Measurements from ENCODE around the gene KRTAP1-4.

Gene KRTAP1-4

GRCh38 chr17:41002814-41003213, 27.2 kb downstream of the KRTAP1-4 start:
- DNase-seq: no peak

- DNase-seq: no peak
These were observed 28.2 kb downstream of the KRTAP1-4 start for GRCh38 chr17:41001795-41002194.

- peak; percentile 6 for DNase-seq
These were observed 30.4 kb downstream of the KRTAP1-4 start, which contains the start of gene KRTAP3-2 for GRCh38 chr17:40999563-40999962. Gene KRTAP3-2, minus strand, starts transcription at chr17:40999906. Its CDS starts 53 bp downstream, at chr17:40999853.

- DNase-seq: no peak
These were observed 32.6 kb downstream of the KRTAP1-4 start for GRCh38 chr17:40997361-40997760.

- no peak for DNase-seq
These were observed 33.2 kb downstream of the KRTAP1-4 start for GRCh38 chr17:40996829-40997228.

- no peak for DNase-seq
These were observed 34.9 kb downstream of the KRTAP1-4 start for GRCh38 chr17:40995116-40995515.

GRCh38 chr17:40993839-40994238, 36.2 kb downstream of the KRTAP1-4 start, which contains the start of gene KRTAP3-3:
Gene KRTAP3-3, minus strand, starts transcription at chr17:40994164. Its CDS starts 67 bp downstream, at chr17:40994097.
- no peak for DNase-seq

GRCh38 chr17:40993084-40993483, 36.9 kb downstream of the KRTAP1-4 start:
- no peak for DNase-seq

- no peak for DNase-seq
These were observed 37.3 kb downstream of the KRTAP1-4 start for GRCh38 chr17:40992666-40993065.

- no peak for DNase-seq
These were observed 43.1 kb downstream of the KRTAP1-4 start for GRCh38 chr17:40986920-40987319.

- DNase-seq: no peak
These were observed 45.8 kb downstream of the KRTAP1-4 start, which contains the start of gene KRT40 for GRCh38 chr17:40984226-40984625. Gene KRT40, minus strand, starts transcription at chr17:40984326. Its CDS starts 53 bp downstream, at chr17:40984273.

- DNase-seq: no peak
These were observed 48.9 kb downstream of the KRTAP1-4 start for GRCh38 chr17:40981115-40981514.

- no peak for DNase-seq
These were observed 49.4 kb downstream of the KRTAP1-4 start for GRCh38 chr17:40980596-40980995.

- no peak for DNase-seq
These were observed 49.9 kb downstream of the KRTAP1-4 start for GRCh38 chr17:40980117-40980516.

Measured in NCI-H2171 treated with DMSO at 0.1 percent for 48 hours (cell line).